ENCODE measurements around the gene DGKB.

The DGKB gene

GRCh38 chr7:14739841-14740185, 162.7 kb downstream of the DGKB start:
- no peak for TF ChIP-seq CTCF (conservative IDR thresholded peaks at IDR 0.05; ENCODE audit: low read depth)
- ChIA-PET POLR2A (ENCODE audit: low non-redundant PET) (no interaction called here), CTCF (no interaction called here)
- H3K27ac ChIP-seq, result no peak overlapping the region
- DNase-seq (ENCODE audit: low spot score), result no peak

GRCh38 chr7:14739168-14739840, 163.2 kb downstream of the DGKB start:
- no peak for TF ChIP-seq CTCF (conservative IDR thresholded peaks at IDR 0.05; ENCODE audit: low read depth)
- CTCF ChIA-PET, result no interaction called here

GRCh38 chr7:14738086-14738485, 164.5 kb downstream of the DGKB start:
- ChIA-PET POLR2A (ENCODE audit: low non-redundant PET) (no interaction called here), CTCF (no interaction called here)
- H3K27ac ChIP-seq, result no peak overlapping the region
- DNase-seq (ENCODE audit: low spot score), result no peak
- TF ChIP-seq CTCF (conservative IDR thresholded peaks at IDR 0.05; ENCODE audit: low read depth), result no peak

More at GRCh38 chr7:14739168-14739840, 163.2 kb downstream of the DGKB start:
- no peak overlapping the region for H3K27ac ChIP-seq
- POLR2A ChIA-PET (ENCODE audit: low non-redundant PET), result no interaction called here
- no peak for DNase-seq (ENCODE audit: low spot score)

GRCh38 chr7:14734839-14735321, 167.7 kb downstream of the DGKB start:
- no peak; the same call in 1 of the 2 replicates for TF ChIP-seq CTCF (conservative IDR thresholded peaks at IDR 0.05; ENCODE audit: low read depth)
- ChIA-PET POLR2A (ENCODE audit: low non-redundant PET) (no interaction called here), CTCF (no interaction called here)
- H3K27ac ChIP-seq, result no peak overlapping the region
- DNase-seq (ENCODE audit: low spot score), result no peak

GRCh38 chr7:14720785-14721184, 181.8 kb downstream of the DGKB start:
- no peak overlapping the region for H3K27ac ChIP-seq
- POLR2A ChIA-PET (ENCODE audit: low non-redundant PET), result no interaction called here
- DNase-seq (ENCODE audit: low spot score), result no peak
- CTCF ChIA-PET, result interaction anchor here (0.7 kb wide), 2 partner anchors 561 to 852 kb away, joined by 3 to 4 read pairs; no protein-coding TSS in a partner anchor
- no peak for TF ChIP-seq CTCF (conservative IDR thresholded peaks at IDR 0.05; ENCODE audit: low read depth)

- TF ChIP-seq CTCF (conservative IDR thresholded peaks at IDR 0.05; ENCODE audit: low read depth), result peak; percentile 63
- peak; percentile 4 for DNase-seq (ENCODE audit: low spot score)
- POLR2A ChIA-PET (ENCODE audit: low non-redundant PET), result no interaction called here
These were observed 184.7 kb downstream of the DGKB start for GRCh38 chr7:14717816-14718215.

More at GRCh38 chr7:14717816-14718215, 184.7 kb downstream of the DGKB start:
- H3K27ac ChIP-seq, result no peak overlapping the region
- CTCF ChIA-PET, result interaction anchor here (0.6 to 0.7 kb wide), 3 partner anchors 245 to 647 kb away, joined by 3 read pairs; no protein-coding TSS in a partner anchor

All from RWPE1 (cell line).